ENCODE data around the gene STX3. TPM values are rescaled to one million over a fixed set of nuclear protein-coding genes. Genes with fewer than 3 reads are reported as not detected.
A peak's percentile ranks its signal among the peaks of the same experiment; 100 is the strongest.

Gene STX3
- total and polyA plus RNA-seq, 7 donors: 3.8 to 11.1 (median 7.3) TPM

GRCh38 chr11:59746111-59746510 lies 9.1 kb upstream of the STX3 start:
- H3K4me1 ChIP-seq: no peaks in the 10 kb centered on the region
- peaks cover 0 to 3% (median 0%) of the 10 kb centered on the region in 3 donors for H3K27me3 ChIP-seq (ENCODE audit: insufficient read depth in 3 of 3, low read length in 2 of 3)
- H3K4me3 ChIP-seq: no peak overlapping the region
- H3K27ac ChIP-seq: no peak overlapping the region
- no peaks in the 10 kb centered on the region for H3K36me3 ChIP-seq (ENCODE audit: insufficient read depth in 1 of 2, low read depth in 1 of 2)
- ATAC-seq (no peak), DNase-seq (no peak)
- no peak for TF ChIP-seq CTCF (IDR thresholded peaks at IDR 0.05)
- WGBS, 3 donors: 92 to 93% (median 93%) methylated on average over 2 of the region's 2 CpGs
- intact Hi-C loops (cut with DNase I): no loop called here
- H3K9me3 ChIP-seq: no peaks in the 10 kb centered on the region

GRCh38 chr11:59753650-59754493 lies 1.3 kb upstream of the STX3 start:
- TF ChIP-seq CTCF (IDR thresholded peaks at IDR 0.05): peak; percentile 96
- H3K9me3 ChIP-seq: no peaks in the 10 kb centered on the region
- ATAC-seq (peak; percentile 69 to 79 (median 74)), DNase-seq (peak; percentile 85 to 91)
- no peaks in the 10 kb centered on the region for H3K36me3 ChIP-seq (ENCODE audit: insufficient read depth in 1 of 2, low read depth in 1 of 2)
- peaks cover 15% of the 10 kb centered on the region for H3K4me1 ChIP-seq
- H3K4me3 ChIP-seq: peak overlapping the region; percentile 89
- intact Hi-C loops (cut with DNase I): loop anchor here (1.0 to 2.0 kb wide), 2 partner anchors 47 to 48 kb away; no protein-coding TSS in a partner anchor
- no peaks in the 10 kb centered on the region for H3K27me3 ChIP-seq (ENCODE audit: insufficient read depth in 3 of 3, low read length in 2 of 3)
- WGBS, 3 donors: 30 to 35% (median 32%) methylated on average over 47 of the region's 47 CpGs
- H3K27ac ChIP-seq: peak overlapping the region; percentile 92

- ATAC-seq (peak in 1 of 4 donors; percentile 28), DNase-seq (no peak)
- H3K9me3 ChIP-seq: no peaks in the 10 kb centered on the region
- H3K27ac ChIP-seq: peak overlapping the region; percentile 92
- H3K36me3 ChIP-seq (ENCODE audit: insufficient read depth in 1 of 2, low read depth in 1 of 2): no peaks in the 10 kb centered on the region
- H3K27me3 ChIP-seq (ENCODE audit: insufficient read depth in 3 of 3, low read length in 2 of 3): no peaks in the 10 kb centered on the region
- peaks cover 15% of the 10 kb centered on the region for H3K4me1 ChIP-seq
- TF ChIP-seq CTCF (IDR thresholded peaks at IDR 0.05): no peak
- intact Hi-C loops (cut with DNase I): loop anchor here (1.0 to 2.0 kb wide), 2 partner anchors 46 to 48 kb away; no protein-coding TSS in a partner anchor
- WGBS, 3 donors: 0% methylated on average over 20 of the region's 20 CpGs
- peak overlapping the region; percentile 89 for H3K4me3 ChIP-seq
Observed at GRCh38 chr11:59754494-59754858, 700 bp upstream of the STX3 start.

GRCh38 chr11:59755701-59756557 lies 753 bp downstream of the STX3 start:
- Histone ChIP-seq H3K9me3 (no peaks in the 10 kb centered on the region), H3K4me1 (peaks cover 16% of the 10 kb centered on the region), H3K27ac (peak overlapping the region; percentile 92), H3K27me3 (ENCODE audit: insufficient read depth in 3 of 3, low read length in 2 of 3) (no peaks in the 10 kb centered on the region), H3K36me3 (ENCODE audit: insufficient read depth in 1 of 2, low read depth in 1 of 2) (no peaks in the 10 kb centered on the region), H3K4me3 (peak overlapping the region; percentile 89)
- intact Hi-C loops (cut with DNase I): loop anchor here in 1 of 2 donors (2.0 kb wide), 1 partner anchor 45 kb away; no protein-coding TSS in a partner anchor
- WGBS, 3 donors: 6 to 9% (median 8%) methylated on average over 15 to 23 of the region's 23 CpGs
- DNase-seq (peak; percentile 77 to 86), ATAC-seq (peak; percentile 76 to 81 (median 80))
- no peak for TF ChIP-seq CTCF (IDR thresholded peaks at IDR 0.05)

All from psoas muscle (tissue), 8 donors.